Neutrophil (primary cell): ENCODE data around the gene YWHAB.

ENCODE experiments used
- H3K27ac ChIP-seq: fragments of 200-600 bp; sonication (generic); 2 replicates; pipeline ENCODE4 v1.5.1; 2016; ENCODE audit warnings: mild to moderate bottlenecking, moderate library complexity
- H3K27me3 ChIP-seq: fragments of 200-600 bp; sonication (generic); 2 replicates; pipeline ENCODE4 v1.6.0; 2016; ENCODE audit warnings: mild to moderate bottlenecking
- H3K36me3 ChIP-seq: fragments of 200-600 bp; sonication (generic); 2 replicates; pipeline ENCODE4 v1.5.1; 2017
- H3K4me1 ChIP-seq, 2 experiments: fragments of 200-600 bp in 1 of 2; sonication (generic) in 1 of 2; 1 replicate in 1 of 2; 2 replicates in 1 of 2; pipeline versions ENCODE4 v1.5.1 to v1.6.1; 2013 to 2016; ENCODE audit warnings: low read depth in 1 of 2, low read length in 1 of 2, mild to moderate bottlenecking in 1 of 2, moderate library complexity in 1 of 2; ENCODE audit not compliant: control insufficient read depth in 1 of 2, insufficient read depth in 1 of 2
- H3K4me3 ChIP-seq, 2 experiments: fragments of 200-600 bp in 1 of 2; sonication (generic) in 1 of 2; 1 replicate in 1 of 2; 2 replicates in 1 of 2; pipeline ENCODE4 v1.5.1; 2013 to 2016; ENCODE audit warnings: low read depth in 1 of 2, low read length in 1 of 2, mild to moderate bottlenecking in 1 of 2, moderate library complexity in 1 of 2
- H3K9me3 ChIP-seq: fragments of 200-600 bp; sonication (generic); 2 replicates; pipeline ENCODE4 v1.5.1; 2016
- TF ChIP-seq, protein P1 (sequence below): fragments of 200-600 bp; sonication (generic); IDR thresholded peaks from 2 replicates; pipeline ENCODE4 v1.5.1; 2016; ENCODE audit warnings: antibody characterized with exemption

Gene YWHAB

DNA sequence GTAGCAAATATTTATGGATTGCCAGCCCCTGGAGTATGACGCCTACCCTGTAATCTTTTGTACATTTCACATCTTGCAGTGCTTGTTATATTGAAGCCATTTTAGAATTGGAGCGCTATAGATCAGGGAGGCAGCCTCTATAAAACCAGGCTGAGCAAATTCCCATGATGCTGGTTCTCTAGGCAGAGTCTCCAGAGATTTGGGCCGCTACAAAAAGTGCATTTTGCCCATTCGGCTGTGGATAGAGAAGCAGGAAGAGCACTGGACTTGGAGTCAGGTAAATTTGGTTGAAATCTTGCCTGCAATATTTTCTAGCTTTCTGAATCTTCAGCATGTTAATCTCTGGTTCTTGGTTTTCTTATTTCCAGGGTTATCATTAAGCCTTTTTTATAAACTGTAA, 2.0 kb downstream of the YWHAB start:
- Histone ChIP-seq H3K9me3 (no peaks in the 10 kb centered on the region), H3K27ac (peak overlapping the region; percentile 97), H3K27me3 (no peaks in the 10 kb centered on the region), H3K36me3 (peaks cover 5% of the 10 kb centered on the region), H3K4me3 (peak overlapping the region; percentile 79 to 95), H3K4me1 (peaks cover 64 to 67% of the 10 kb centered on the region in 2 experiments)
- TF ChIP-seq, protein P1, sequence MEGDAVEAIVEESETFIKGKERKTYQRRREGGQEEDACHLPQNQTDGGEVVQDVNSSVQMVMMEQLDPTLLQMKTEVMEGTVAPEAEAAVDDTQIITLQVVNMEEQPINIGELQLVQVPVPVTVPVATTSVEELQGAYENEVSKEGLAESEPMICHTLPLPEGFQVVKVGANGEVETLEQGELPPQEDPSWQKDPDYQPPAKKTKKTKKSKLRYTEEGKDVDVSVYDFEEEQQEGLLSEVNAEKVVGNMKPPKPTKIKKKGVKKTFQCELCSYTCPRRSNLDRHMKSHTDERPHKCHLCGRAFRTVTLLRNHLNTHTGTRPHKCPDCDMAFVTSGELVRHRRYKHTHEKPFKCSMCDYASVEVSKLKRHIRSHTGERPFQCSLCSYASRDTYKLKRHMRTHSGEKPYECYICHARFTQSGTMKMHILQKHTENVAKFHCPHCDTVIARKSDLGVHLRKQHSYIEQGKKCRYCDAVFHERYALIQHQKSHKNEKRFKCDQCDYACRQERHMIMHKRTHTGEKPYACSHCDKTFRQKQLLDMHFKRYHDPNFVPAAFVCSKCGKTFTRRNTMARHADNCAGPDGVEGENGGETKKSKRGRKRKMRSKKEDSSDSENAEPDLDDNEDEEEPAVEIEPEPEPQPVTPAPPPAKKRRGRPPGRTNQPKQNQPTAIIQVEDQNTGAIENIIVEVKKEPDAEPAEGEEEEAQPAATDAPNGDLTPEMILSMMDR, result no peak

DNA sequence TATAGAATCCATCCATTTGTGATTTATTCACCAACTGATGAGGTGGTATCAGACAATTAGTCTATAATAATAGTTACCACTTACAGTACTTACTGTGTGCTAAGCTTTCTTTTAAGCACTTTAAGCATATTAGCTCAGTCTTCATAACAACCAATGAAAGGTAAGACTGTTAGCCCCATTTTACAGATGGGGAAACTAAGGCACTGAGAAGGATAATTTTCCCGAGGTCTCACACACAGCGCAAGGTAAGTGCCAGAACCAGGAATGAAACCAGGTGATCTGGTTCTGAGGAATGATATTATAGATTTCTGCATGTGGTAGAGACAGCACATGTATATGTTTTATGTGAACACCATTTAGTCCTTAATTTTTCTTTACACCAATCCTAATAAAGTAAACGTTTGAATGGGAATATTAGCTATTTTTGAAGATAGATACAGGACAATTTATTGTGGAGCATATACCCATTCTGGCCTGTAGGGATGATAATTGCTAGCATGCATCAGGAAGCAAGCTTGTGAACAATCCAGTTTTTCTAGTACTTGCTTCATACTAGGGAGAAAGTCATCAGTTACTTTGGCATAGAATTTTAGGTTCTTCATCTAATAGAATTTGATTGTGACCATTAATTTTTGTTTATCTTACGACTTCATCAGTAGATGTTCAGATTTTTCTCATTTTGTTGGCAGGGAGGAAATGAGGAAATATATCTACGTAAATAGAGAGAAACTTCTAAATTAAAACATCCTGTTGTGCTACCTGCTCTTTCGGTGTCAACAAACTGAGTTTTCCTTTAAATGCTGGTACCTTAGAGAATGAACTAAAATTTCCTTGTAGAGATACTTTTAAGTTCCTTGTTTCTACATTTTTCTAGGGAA, 3.0 kb downstream of the YWHAB start:
- TF ChIP-seq, protein P1, result no peak
- H3K4me1 ChIP-seq, result peaks cover 64 to 67% of the 10 kb centered on the region in 2 experiments
- no peaks in the 10 kb centered on the region for H3K27me3 ChIP-seq
- no peaks in the 10 kb centered on the region for H3K9me3 ChIP-seq
- peak overlapping the region; percentile 68 for H3K27ac ChIP-seq
- peaks cover 5% of the 10 kb centered on the region for H3K36me3 ChIP-seq
- H3K4me3 ChIP-seq, result peak overlapping the region in 1 of 2 experiments; percentile 12

DNA sequence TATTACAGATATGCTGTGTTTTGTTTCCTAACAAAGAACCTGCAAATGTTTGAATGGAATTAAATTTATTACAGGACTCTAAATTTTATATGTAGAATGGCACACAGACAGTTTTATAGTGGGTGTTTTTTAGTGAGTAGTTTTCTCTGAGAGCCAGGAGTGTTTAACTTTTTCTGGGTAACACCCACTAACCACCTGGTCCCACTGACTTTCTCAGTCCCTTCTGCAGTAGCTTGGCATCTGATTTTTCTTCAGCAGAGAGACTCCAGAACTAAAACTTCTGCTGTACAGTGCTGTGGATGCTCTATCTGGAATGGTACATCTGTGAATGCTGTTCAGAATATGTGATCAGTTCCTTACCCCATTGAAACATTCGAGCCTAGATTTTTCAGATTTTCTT, 6.3 kb downstream of the YWHAB start:
- TF ChIP-seq, protein P1, result no peak
- Histone ChIP-seq H3K4me3 (no peak overlapping the region), H3K9me3 (no peaks in the 10 kb centered on the region), H3K27me3 (no peaks in the 10 kb centered on the region), H3K27ac (peak overlapping the region; percentile 12), H3K4me1 (peaks cover 78 to 80% of the 10 kb centered on the region in 2 experiments), H3K36me3 (peaks cover 5% of the 10 kb centered on the region)

DNA sequence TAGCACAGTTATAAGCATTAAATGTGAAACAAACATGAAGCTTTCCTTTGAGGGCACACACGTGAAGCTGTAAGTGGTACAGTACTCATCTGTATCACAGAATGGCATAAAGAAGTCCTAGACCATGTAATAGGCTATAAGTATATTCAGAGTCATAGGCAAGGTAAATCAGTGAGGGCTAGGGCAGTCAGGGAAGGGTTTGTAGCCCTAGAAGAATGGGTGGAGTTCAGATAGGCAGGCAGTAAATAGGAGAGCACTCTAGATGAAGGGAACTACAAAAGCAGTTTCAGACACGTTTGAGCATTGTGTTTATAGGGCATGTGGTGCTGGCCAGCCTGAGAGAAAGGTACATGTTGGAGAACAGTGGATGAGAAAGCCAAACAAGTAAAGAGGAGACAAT, 9.5 kb downstream of the YWHAB start:
- peak overlapping the region; percentile 59 for H3K27ac ChIP-seq

DNA sequence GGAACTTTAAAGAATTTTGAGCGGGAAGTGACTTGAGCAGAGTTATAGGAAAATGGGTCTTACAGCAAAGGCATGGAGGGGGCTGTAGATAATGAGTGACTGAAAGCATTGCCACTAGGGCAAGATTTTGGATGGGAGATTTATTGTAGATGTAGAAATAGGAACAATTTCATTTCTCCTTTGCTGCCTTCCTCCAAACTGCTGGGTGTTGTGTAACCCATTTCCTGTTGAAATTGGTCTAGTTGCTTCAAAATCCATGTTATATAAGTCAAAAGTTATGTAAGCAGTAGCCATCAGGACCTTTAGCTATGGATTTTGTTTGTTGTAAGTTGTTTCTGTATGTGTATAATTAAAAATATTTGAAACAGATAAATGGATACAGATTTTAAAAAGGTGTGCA, 11.1 kb downstream of the YWHAB start:
- peaks cover 56 to 69% of the 10 kb centered on the region in 2 experiments for H3K4me1 ChIP-seq
- H3K27ac ChIP-seq, result peak overlapping the region; percentile 59
- H3K27me3 ChIP-seq, result no peaks in the 10 kb centered on the region
- H3K4me3 ChIP-seq, result peak overlapping the region; percentile 25 to 35
- peaks cover 16% of the 10 kb centered on the region for H3K36me3 ChIP-seq
- H3K9me3 ChIP-seq, result no peaks in the 10 kb centered on the region
- TF ChIP-seq, protein P1, result no peak

More for the DNA sequence above, 9.5 kb downstream of the YWHAB start:
- H3K27me3 ChIP-seq, result no peaks in the 10 kb centered on the region
- H3K4me1 ChIP-seq, result peaks cover 70 to 77% of the 10 kb centered on the region in 2 experiments
- TF ChIP-seq, protein P1, result no peak
- no peaks in the 10 kb centered on the region for H3K9me3 ChIP-seq
- H3K4me3 ChIP-seq, result no peak overlapping the region
- peaks cover under 1% of the 10 kb centered on the region for H3K36me3 ChIP-seq
